ENCODE data around the gene NR0B2.

NR0B2 gene

GRCh38 chr1:26910343-26911160, 3.2 kb downstream of the NR0B2 start:
- no peak overlapping the region for H3K27ac ChIP-seq (ENCODE audit: low read depth, low read length)
- H3K36me3 ChIP-seq (ENCODE audit: insufficient read depth, low read length): no peaks in the 10 kb centered on the region
- no peaks in the 10 kb centered on the region for H3K9me3 ChIP-seq (ENCODE audit: insufficient read depth, low read depth, low read length)
- WGBS: 83% methylated on average over 3 of the region's 4 CpGs
- H3K4me3 ChIP-seq (ENCODE audit: low read length): no peak overlapping the region
- H3K9ac ChIP-seq (ENCODE audit: low read depth, low read length): no peak overlapping the region
- no peaks in the 10 kb centered on the region for H3K4me1 ChIP-seq (ENCODE audit: insufficient read depth, low read length)
- H3K27me3 ChIP-seq (ENCODE audit: insufficient read depth, low read length): 0 out of 2 replicates have a peak, but pooled peaks cover 2% of the 10 kb centered on the region

- Histone ChIP-seq H3K9me3 (ENCODE audit: insufficient read depth, low read depth, low read length) (no peaks in the 10 kb centered on the region), H3K27me3 (ENCODE audit: insufficient read depth, low read length) (no peaks in the 10 kb centered on the region), H3K4me3 (ENCODE audit: low read length) (no peak overlapping the region), H3K27ac (ENCODE audit: low read depth, low read length) (no peak overlapping the region), H3K9ac (ENCODE audit: low read depth, low read length) (no peak overlapping the region), H3K4me1 (ENCODE audit: insufficient read depth, low read length) (no peaks in the 10 kb centered on the region), H3K36me3 (ENCODE audit: insufficient read depth, low read length) (no peaks in the 10 kb centered on the region)
- WGBS: 90% methylated on average over 3 of the region's 3 CpGs
These were observed 3.8 kb downstream of the NR0B2 start for GRCh38 chr1:26909951-26910342.

GRCh38 chr1:26907071-26907917, 6.5 kb downstream of the NR0B2 start:
- no peaks in the 10 kb centered on the region for H3K9me3 ChIP-seq (ENCODE audit: insufficient read depth, low read depth, low read length)
- H3K27ac ChIP-seq (ENCODE audit: low read depth, low read length): no peak overlapping the region
- H3K27me3 ChIP-seq (ENCODE audit: insufficient read depth, low read length): no peaks in the 10 kb centered on the region
- H3K36me3 ChIP-seq (ENCODE audit: insufficient read depth, low read length): no peaks in the 10 kb centered on the region
- no peak overlapping the region for H3K4me3 ChIP-seq (ENCODE audit: low read length)
- no peak overlapping the region for H3K9ac ChIP-seq (ENCODE audit: low read depth, low read length)
- 76% methylated on average over 6 of the region's 6 CpGs for WGBS
- H3K4me1 ChIP-seq (ENCODE audit: insufficient read depth, low read length): no peaks in the 10 kb centered on the region

- H3K27me3 ChIP-seq (ENCODE audit: insufficient read depth, low read length): no peaks in the 10 kb centered on the region
- 0 out of 2 replicates have a peak, but pooled peaks cover 5% of the 10 kb centered on the region for H3K4me1 ChIP-seq (ENCODE audit: insufficient read depth, low read length)
- 80% methylated on average over 16 of the region's 18 CpGs for WGBS
- no peaks in the 10 kb centered on the region for H3K9me3 ChIP-seq (ENCODE audit: insufficient read depth, low read depth, low read length)
- H3K27ac ChIP-seq (ENCODE audit: low read depth, low read length): peak overlapping the region; percentile 92
- H3K4me3 ChIP-seq (ENCODE audit: low read length): peak overlapping the region; percentile 85
- peaks cover 16% of the 10 kb centered on the region for H3K36me3 ChIP-seq (ENCODE audit: insufficient read depth, low read length)
- H3K9ac ChIP-seq (ENCODE audit: low read depth, low read length): peak overlapping the region; percentile 94
These were observed 12.8 kb downstream of the NR0B2 start for GRCh38 chr1:26900815-26901511.

DNA sequence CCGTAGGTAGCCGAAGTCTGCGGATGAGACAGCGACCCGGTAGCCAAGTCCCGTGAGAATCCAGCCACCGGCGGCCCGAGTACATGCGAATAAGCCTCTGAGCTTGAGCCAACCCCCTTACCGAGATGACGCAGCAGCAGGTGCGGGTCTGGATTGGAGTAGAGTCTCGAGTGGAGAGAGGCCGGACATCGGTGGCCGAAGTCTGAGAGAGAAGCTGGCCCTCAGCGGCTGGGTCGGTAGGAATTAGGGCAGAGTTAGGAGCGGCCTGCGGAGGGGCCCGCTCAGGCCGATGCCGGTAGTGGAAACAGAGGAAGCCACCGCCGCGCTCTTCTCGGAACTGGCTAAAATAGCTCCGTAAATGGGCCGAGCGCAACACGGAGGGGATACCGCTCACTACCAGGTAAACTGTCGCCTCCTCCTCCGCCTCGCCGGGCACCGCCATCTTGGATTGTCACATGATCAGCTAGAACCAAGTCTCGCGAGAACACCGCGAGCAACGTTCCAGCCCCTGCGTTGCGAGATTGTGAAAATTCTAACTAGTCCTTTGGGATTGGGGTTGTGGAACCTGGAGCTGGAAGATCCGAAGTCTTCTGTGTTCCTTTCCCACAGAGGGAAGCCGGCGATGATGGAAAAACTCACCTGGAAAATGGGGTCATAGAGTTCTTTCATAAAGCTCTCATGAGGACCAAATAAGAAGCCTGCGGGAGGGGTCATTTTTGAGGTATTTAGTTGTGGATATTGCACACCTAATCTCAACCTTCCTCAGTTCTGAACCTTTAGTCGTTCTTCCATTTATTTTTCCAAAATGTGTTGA, 13.6 kb downstream of the NR0B2 start, which contains the start of gene GPATCH3:
TSS of gene GPATCH3 (minus strand) at position 467 of the 814 bp plus-strand sequence. CDS start at position 442, 25 bp downstream.
- WGBS: under 1% methylated on average over 49 of the region's 50 CpGs
- H3K36me3 ChIP-seq (ENCODE audit: insufficient read depth, low read length): peaks cover 19% of the 10 kb centered on the region
- H3K4me1 ChIP-seq (ENCODE audit: insufficient read depth, low read length): 0 out of 2 replicates have a peak, but pooled peaks cover 5% of the 10 kb centered on the region
- H3K4me3 ChIP-seq (ENCODE audit: low read length): peak within 1 kb of the TSS; percentile 85
- H3K9me3 ChIP-seq (ENCODE audit: insufficient read depth, low read depth, low read length): no peaks in the 10 kb centered on the region
- peak within 1 kb of the TSS; percentile 94 for H3K9ac ChIP-seq (ENCODE audit: low read depth, low read length)
- H3K27me3 ChIP-seq (ENCODE audit: insufficient read depth, low read length): no peaks in the 10 kb centered on the region
- H3K27ac ChIP-seq (ENCODE audit: low read depth, low read length): peak within 1 kb of the TSS; percentile 92

DNA sequence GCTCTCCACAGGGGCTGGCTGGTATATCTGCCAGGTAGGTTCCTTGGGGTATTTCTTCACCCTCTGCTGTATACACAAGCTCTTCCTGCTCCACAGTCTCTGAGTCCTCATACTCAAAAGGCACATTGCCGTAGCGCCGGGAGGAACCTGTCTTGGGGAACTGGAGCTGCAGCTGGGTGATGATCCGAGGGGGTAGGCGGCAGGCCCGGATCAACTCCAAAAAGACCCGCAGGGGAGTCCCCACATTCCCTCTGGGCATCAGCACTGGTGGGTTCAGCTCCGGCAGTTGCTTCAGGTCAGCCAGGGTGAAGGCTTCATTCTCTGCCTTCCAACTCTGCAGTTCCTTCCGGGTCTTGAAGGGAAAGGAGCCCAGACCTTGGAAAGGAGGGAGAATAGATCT, 16.4 kb downstream of the NR0B2 start:
- WGBS: 94% methylated on average over 9 of the region's 9 CpGs
- Histone ChIP-seq H3K27me3 (ENCODE audit: insufficient read depth, low read length) (no peaks in the 10 kb centered on the region), H3K9me3 (ENCODE audit: insufficient read depth, low read depth, low read length) (no peaks in the 10 kb centered on the region), H3K36me3 (ENCODE audit: insufficient read depth, low read length) (peaks cover 45% of the 10 kb centered on the region), H3K27ac (ENCODE audit: low read depth, low read length) (no peak overlapping the region), H3K9ac (ENCODE audit: low read depth, low read length) (no peak overlapping the region), H3K4me1 (ENCODE audit: insufficient read depth, low read length) (0 out of 2 replicates have a peak, but pooled peaks cover 5% of the 10 kb centered on the region), H3K4me3 (ENCODE audit: low read length) (no peak overlapping the region)

- Histone ChIP-seq H3K27me3 (ENCODE audit: insufficient read depth, low read length) (no peaks in the 10 kb centered on the region), H3K4me3 (ENCODE audit: low read length) (no peak overlapping the region), H3K4me1 (ENCODE audit: insufficient read depth, low read length) (0 out of 2 replicates have a peak, but pooled peaks cover 3% of the 10 kb centered on the region), H3K27ac (ENCODE audit: low read depth, low read length) (no peak overlapping the region), H3K36me3 (ENCODE audit: insufficient read depth, low read length) (peaks cover 50% of the 10 kb centered on the region), H3K9me3 (ENCODE audit: insufficient read depth, low read depth, low read length) (no peaks in the 10 kb centered on the region), H3K9ac (ENCODE audit: low read depth, low read length) (no peak overlapping the region)
- WGBS: 96% methylated on average over 13 of the region's 13 CpGs
These were observed 19.5 kb downstream of the NR0B2 start for GRCh38 chr1:26894263-26894662.

DNA sequence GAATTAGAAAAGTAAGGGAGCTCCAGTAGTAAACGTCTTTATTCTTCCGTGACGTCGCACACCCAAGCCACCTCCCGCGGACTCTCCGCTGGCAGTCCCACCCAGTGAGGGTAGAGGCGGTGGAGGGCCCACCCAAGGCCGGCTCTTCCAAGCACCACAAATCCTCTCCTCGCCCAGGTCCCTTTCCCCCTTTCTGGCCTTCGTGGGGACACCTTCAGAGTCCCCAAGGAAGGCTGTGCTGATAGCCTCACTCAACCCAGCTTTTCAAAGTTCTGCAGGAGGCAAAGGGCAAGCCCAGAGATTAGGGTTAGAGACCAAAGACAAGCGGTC, 23.3 kb downstream of the NR0B2 start:
- Histone ChIP-seq H3K9ac (ENCODE audit: low read depth, low read length) (peak overlapping the region; percentile 86), H3K36me3 (ENCODE audit: insufficient read depth, low read length) (peaks cover 58% of the 10 kb centered on the region), H3K27ac (ENCODE audit: low read depth, low read length) (peak overlapping the region; percentile 86)

DNA sequence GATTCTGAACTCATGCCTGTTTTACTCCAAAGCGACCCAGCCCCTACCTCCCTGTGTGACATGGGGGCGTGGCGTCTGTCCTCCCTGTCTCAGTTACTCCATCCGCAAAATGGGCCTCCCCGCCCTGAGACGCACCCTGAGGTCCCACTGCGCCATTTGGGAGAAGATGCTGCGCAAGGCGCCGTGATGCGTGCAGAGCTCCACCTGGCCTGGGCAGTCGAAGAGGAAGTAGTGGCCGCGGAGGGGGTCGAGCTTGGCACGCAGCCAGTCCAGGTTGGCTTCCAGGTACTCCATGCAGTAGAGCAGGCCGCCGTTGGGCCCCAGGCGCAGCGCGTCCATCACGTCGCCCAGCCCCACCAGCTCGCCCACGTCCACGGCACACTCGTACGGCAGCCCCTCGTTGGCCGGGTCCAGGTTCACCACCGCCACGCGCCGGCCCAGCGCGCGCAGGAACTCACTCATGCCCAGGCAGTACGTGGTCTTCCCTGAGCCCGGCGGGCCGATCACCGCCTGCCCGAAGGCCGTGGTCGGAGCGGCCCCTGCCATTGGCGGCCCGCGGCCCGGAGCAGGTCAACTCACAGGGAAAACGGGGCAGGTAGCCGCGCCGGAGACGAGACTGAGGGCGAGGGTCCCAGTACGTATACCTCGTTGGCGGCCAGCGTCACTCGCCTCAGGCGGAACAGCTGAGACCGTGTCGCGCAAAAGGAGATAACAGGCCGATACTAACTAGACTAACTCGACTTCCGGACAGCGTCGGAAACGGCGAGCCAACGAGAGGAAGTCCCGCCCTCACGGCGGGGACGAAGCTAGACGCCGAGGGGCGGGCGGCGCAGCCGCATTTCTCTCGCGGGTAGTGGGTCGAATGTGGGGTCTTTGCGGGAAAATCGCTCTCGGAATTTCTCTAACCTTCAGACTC, 24.0 kb downstream of the NR0B2 start, which contains the start of gene GPN2:
TSS of gene GPN2 (minus strand) at position 733 of the 916 bp plus-strand sequence. CDS start at position 546, 187 bp downstream.
- Histone ChIP-seq H3K4me1 (ENCODE audit: insufficient read depth, low read length) (no peaks in the 10 kb centered on the region), H3K27me3 (ENCODE audit: insufficient read depth, low read length) (no peaks in the 10 kb centered on the region), H3K9ac (ENCODE audit: low read depth, low read length) (peak within 1 kb of the TSS; percentile 86), H3K27ac (ENCODE audit: low read depth, low read length) (peak within 1 kb of the TSS; percentile 86), H3K36me3 (ENCODE audit: insufficient read depth, low read length) (peaks cover 61% of the 10 kb centered on the region), H3K4me3 (ENCODE audit: low read length) (peak within 1 kb of the TSS; percentile 94), H3K9me3 (ENCODE audit: insufficient read depth, low read depth, low read length) (no peaks in the 10 kb centered on the region)
- WGBS: 3% methylated on average over 89 of the region's 89 CpGs

More for the DNA sequence above, 23.3 kb downstream of the NR0B2 start:
- WGBS: 20% methylated on average over 12 of the region's 12 CpGs
- H3K27me3 ChIP-seq (ENCODE audit: insufficient read depth, low read length): no peaks in the 10 kb centered on the region
- peak overlapping the region; percentile 94 for H3K4me3 ChIP-seq (ENCODE audit: low read length)
- no peaks in the 10 kb centered on the region for H3K4me1 ChIP-seq (ENCODE audit: insufficient read depth, low read length)
- no peaks in the 10 kb centered on the region for H3K9me3 ChIP-seq (ENCODE audit: insufficient read depth, low read depth, low read length)
